ENCODE data around the gene CNTNAP2. TPM values are rescaled to one million over a fixed set of nuclear protein-coding genes. Genes with fewer than 3 reads are reported as not detected.

CNTNAP2 gene
- polyA plus RNA-seq, 1 experiment: not detected

GRCh38 chr7:146499970-146500369 is 383.4 kb downstream of the CNTNAP2 start:
- CTCF ChIA-PET: no interaction called here
- no peaks in the 10 kb centered on the region for H3K36me3 ChIP-seq (ENCODE audit: control insufficient read depth, insufficient read depth, low read length)
- POLR2A ChIA-PET: no interaction called here
- TF ChIP-seq CTCF (IDR thresholded peaks at IDR 0.05; ENCODE audit: insufficient read depth, low read depth, low read length): no peak
- no peaks in the 10 kb centered on the region for H3K27me3 ChIP-seq (ENCODE audit: control insufficient read depth, insufficient read depth, low read length)
- DNase-seq (ENCODE audit: low read depth): no peak
- H3K4me3 ChIP-seq (ENCODE audit: low read depth, low read length): no peak overlapping the region

GRCh38 chr7:146503844-146504243 is 387.2 kb downstream of the CNTNAP2 start:
- TF ChIP-seq CTCF (IDR thresholded peaks at IDR 0.05; ENCODE audit: insufficient read depth, low read depth, low read length): no peak

GRCh38 chr7:146510088-146510680 is 393.6 kb downstream of the CNTNAP2 start:
- ChIA-PET CTCF (no interaction called here), POLR2A (no interaction called here)
- Histone ChIP-seq H3K4me3 (ENCODE audit: low read depth, low read length) (no peak overlapping the region), H3K36me3 (ENCODE audit: control insufficient read depth, insufficient read depth, low read length) (no peaks in the 10 kb centered on the region), H3K27me3 (ENCODE audit: control insufficient read depth, insufficient read depth, low read length) (no peaks in the 10 kb centered on the region)
- no peak for DNase-seq (ENCODE audit: low read depth)
- TF ChIP-seq CTCF (IDR thresholded peaks at IDR 0.05; ENCODE audit: insufficient read depth, low read depth, low read length): no peak

More at GRCh38 chr7:146503844-146504243, 387.2 kb downstream of the CNTNAP2 start:
- Histone ChIP-seq H3K27me3 (ENCODE audit: control insufficient read depth, insufficient read depth, low read length) (no peaks in the 10 kb centered on the region), H3K4me3 (ENCODE audit: low read depth, low read length) (no peak overlapping the region), H3K36me3 (ENCODE audit: control insufficient read depth, insufficient read depth, low read length) (no peaks in the 10 kb centered on the region)
- POLR2A ChIA-PET: no interaction called here
- CTCF ChIA-PET: no interaction called here
- DNase-seq (ENCODE audit: low read depth): no peak

GRCh38 chr7:146514304-146514703 is 397.7 kb downstream of the CNTNAP2 start:
- POLR2A ChIA-PET: no interaction called here
- H3K4me3 ChIP-seq (ENCODE audit: low read depth, low read length): no peak overlapping the region
- no peak for TF ChIP-seq CTCF (IDR thresholded peaks at IDR 0.05; ENCODE audit: insufficient read depth, low read depth, low read length)
- H3K27me3 ChIP-seq (ENCODE audit: control insufficient read depth, insufficient read depth, low read length): no peaks in the 10 kb centered on the region
- DNase-seq (ENCODE audit: low read depth): no peak
- H3K36me3 ChIP-seq (ENCODE audit: control insufficient read depth, insufficient read depth, low read length): no peaks in the 10 kb centered on the region
- CTCF ChIA-PET: no interaction called here

GRCh38 chr7:146528581-146528980 is 412.0 kb downstream of the CNTNAP2 start:
- CTCF ChIA-PET: no interaction called here
- POLR2A ChIA-PET: no interaction called here
- no peak overlapping the region for H3K4me3 ChIP-seq (ENCODE audit: low read depth, low read length)
- DNase-seq (ENCODE audit: low read depth): no peak
- no peak for TF ChIP-seq CTCF (IDR thresholded peaks at IDR 0.05; ENCODE audit: insufficient read depth, low read depth, low read length)
- H3K36me3 ChIP-seq (ENCODE audit: control insufficient read depth, insufficient read depth, low read length): no peaks in the 10 kb centered on the region
- no peaks in the 10 kb centered on the region for H3K27me3 ChIP-seq (ENCODE audit: control insufficient read depth, insufficient read depth, low read length)

All from BJ (cell line).